ENCODE data around the gene RDM1.

DNA sequence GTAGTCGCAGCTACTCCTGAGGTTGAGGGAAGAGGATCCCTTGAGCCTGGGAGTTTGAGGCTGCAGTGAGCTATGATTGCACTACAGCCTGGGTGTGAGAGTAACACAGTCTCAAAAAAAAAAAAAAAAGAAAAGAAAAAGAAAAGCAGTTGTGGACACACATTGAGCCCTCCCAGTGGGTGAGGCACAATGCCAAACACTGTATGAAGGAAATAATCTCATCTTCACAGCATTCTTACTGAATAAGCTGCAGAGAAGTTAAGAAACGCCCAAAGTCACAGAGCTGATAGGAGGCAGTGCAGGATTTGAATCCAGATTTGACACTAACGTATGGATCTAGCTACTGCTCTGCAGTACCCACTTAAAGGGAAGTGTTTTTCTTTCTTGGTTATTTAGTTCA lies 18.8 kb upstream of the RDM1 start:
- TF ChIP-seq, protein P1, sequence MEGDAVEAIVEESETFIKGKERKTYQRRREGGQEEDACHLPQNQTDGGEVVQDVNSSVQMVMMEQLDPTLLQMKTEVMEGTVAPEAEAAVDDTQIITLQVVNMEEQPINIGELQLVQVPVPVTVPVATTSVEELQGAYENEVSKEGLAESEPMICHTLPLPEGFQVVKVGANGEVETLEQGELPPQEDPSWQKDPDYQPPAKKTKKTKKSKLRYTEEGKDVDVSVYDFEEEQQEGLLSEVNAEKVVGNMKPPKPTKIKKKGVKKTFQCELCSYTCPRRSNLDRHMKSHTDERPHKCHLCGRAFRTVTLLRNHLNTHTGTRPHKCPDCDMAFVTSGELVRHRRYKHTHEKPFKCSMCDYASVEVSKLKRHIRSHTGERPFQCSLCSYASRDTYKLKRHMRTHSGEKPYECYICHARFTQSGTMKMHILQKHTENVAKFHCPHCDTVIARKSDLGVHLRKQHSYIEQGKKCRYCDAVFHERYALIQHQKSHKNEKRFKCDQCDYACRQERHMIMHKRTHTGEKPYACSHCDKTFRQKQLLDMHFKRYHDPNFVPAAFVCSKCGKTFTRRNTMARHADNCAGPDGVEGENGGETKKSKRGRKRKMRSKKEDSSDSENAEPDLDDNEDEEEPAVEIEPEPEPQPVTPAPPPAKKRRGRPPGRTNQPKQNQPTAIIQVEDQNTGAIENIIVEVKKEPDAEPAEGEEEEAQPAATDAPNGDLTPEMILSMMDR (IDR thresholded peaks at IDR 0.05 in 8 of 11, conservative IDR thresholded peaks at IDR 0.05 in 3 of 11) = no peak
- TF ChIP-seq POLR2A (IDR thresholded peaks at IDR 0.05) (no peak), POLR2AphosphoS5 (IDR thresholded peaks at IDR 0.05) (no peak)
